ENCODE data around the gene ZNF283.
"Not testable (repeated sequence)": the region's sequence is repeated elsewhere in the genome, so short reads cannot be mapped to it uniquely, and the experiment has no call there.

ZNF283 gene

GRCh38 chr19:43802216-43802951, 24.7 kb upstream of the ZNF283 start, which contains the start of gene LYPD5:
Gene LYPD5, minus strand, starts transcription at chr19:43802447. Its CDS starts 67 bp downstream, at chr19:43802380.
- Histone ChIP-seq H3K27ac (ENCODE audit: low read depth, low read length) (no peak within 1 kb of the TSS), H3K36me3 (ENCODE audit: control insufficient read depth, insufficient read depth, low read length) (no peaks in the 10 kb centered on the region), H3K27me3 (ENCODE audit: control insufficient read depth, insufficient read depth, low read length) (peaks cover 37% of the 10 kb centered on the region), H3K9ac (ENCODE audit: low read length) (no peak within 1 kb of the TSS), H3K4me3 (ENCODE audit: low read depth, low read length) (no peak within 1 kb of the TSS), H3K9me3 (ENCODE audit: control insufficient read depth, insufficient read depth, low read depth, low read length) (no peaks in the 10 kb centered on the region), H3K4me1 (ENCODE audit: control insufficient read depth, insufficient read depth, low read length) (no peaks in the 10 kb centered on the region)

DNA sequence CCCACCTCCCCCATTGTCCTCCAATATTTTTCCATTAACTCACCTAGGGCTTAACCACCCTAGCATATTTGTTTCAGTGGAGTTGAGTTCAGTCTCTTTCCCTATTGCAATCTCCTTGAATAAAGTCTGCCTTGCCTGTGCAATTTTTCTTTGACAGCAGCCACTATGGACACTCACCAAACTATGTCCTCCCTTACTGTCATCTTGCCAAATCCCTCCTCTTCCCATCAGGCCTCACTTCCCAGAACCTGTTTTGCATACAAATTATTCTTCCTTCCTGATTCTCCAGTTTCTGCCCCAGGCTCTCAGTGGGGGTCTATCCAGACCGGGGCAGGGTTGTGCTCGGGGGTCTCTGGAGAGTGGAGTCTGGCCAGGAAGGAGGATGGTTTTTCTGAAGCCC, 22.7 kb upstream of the ZNF283 start:
- no peaks in the 10 kb centered on the region for H3K4me1 ChIP-seq (ENCODE audit: control insufficient read depth, insufficient read depth, low read length)
- no peak overlapping the region for H3K4me3 ChIP-seq (ENCODE audit: low read depth, low read length)
- no peaks in the 10 kb centered on the region for H3K9me3 ChIP-seq (ENCODE audit: control insufficient read depth, insufficient read depth, low read depth, low read length)
- no peaks in the 10 kb centered on the region for H3K36me3 ChIP-seq (ENCODE audit: control insufficient read depth, insufficient read depth, low read length)
- H3K9ac ChIP-seq (ENCODE audit: low read length): no peak overlapping the region
- no peak overlapping the region for H3K27ac ChIP-seq (ENCODE audit: low read depth, low read length)
- H3K27me3 ChIP-seq (ENCODE audit: control insufficient read depth, insufficient read depth, low read length): peaks cover 16% of the 10 kb centered on the region

DNA sequence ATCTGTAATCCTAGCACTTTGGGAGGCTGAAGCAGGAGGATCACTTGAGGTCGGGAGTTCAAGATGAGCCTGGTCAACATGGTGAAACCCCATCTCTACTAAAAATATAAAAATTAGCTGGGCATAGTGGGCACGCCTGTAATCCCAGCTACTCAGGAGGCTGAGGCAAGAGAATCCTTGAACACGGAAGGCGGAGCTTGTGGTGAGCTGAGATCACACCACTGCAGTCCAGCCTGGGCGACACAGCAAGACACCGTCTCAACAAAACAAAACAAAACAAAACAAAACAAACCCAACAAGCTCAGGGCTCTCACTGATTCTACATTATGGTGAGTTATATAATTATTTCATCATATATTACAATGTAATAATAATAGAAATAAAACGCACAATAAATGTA, 20.7 kb upstream of the ZNF283 start:
- H3K4me1 ChIP-seq (ENCODE audit: control insufficient read depth, insufficient read depth, low read length); H3K27me3 ChIP-seq (ENCODE audit: control insufficient read depth, insufficient read depth, low read length); H3K9me3 ChIP-seq (ENCODE audit: control insufficient read depth, insufficient read depth, low read depth, low read length); H3K9ac ChIP-seq (ENCODE audit: low read length); H3K27ac ChIP-seq (ENCODE audit: low read depth, low read length); H3K4me3 ChIP-seq (ENCODE audit: low read depth, low read length); H3K36me3 ChIP-seq (ENCODE audit: control insufficient read depth, insufficient read depth, low read length): not testable (repeated sequence)

DNA sequence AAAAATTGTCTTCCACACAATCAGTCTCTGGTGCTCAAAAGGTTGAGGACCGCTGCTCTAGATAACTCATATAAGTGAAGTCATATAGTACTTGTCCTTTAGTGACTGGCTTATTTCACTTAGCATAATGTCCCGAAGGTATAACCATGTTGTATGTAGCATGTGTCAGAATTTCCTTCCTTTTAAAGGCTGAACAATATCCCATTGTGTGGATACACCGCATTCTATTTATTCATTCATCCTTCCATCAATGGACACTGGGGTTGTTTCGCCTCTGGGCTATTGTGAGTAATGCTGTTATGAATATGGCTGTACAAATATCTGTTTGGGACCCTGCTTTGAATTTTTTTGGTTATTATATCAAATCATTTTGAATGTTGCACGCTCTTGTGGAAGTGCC, 20.3 kb upstream of the ZNF283 start:
- Histone ChIP-seq H3K4me3 (ENCODE audit: low read depth, low read length) (no peak overlapping the region), H3K27ac (ENCODE audit: low read depth, low read length) (no peak overlapping the region)

DNA sequence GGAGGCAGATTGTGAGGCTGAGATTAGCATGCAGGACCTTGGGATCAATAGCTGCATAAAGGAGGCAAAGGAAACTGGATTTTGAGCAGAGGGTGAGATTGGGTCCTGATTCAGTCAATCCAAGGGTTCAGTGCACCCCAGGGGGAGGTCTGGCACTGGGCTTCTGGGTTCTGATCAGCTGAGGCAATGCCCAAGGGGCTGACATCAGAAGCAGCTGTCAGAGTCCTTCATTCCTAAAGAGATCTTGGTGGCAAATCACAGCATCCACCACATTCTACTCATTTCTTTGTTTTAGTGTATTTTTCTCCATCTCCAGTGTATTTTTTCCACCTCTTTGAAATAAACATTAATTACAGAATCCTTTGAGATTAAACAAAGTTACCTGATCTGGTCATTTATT, 19.5 kb upstream of the ZNF283 start:
- H3K27ac ChIP-seq (ENCODE audit: low read depth, low read length): no peak overlapping the region
- H3K9me3 ChIP-seq (ENCODE audit: control insufficient read depth, insufficient read depth, low read depth, low read length): no peaks in the 10 kb centered on the region
- no peaks in the 10 kb centered on the region; the same call in 1 of the 2 replicates for H3K27me3 ChIP-seq (ENCODE audit: control insufficient read depth, insufficient read depth, low read length)
- no peaks in the 10 kb centered on the region for H3K4me1 ChIP-seq (ENCODE audit: control insufficient read depth, insufficient read depth, low read length)
- no peaks in the 10 kb centered on the region for H3K36me3 ChIP-seq (ENCODE audit: control insufficient read depth, insufficient read depth, low read length)
- H3K9ac ChIP-seq (ENCODE audit: low read length): no peak overlapping the region
- no peak overlapping the region for H3K4me3 ChIP-seq (ENCODE audit: low read depth, low read length)

More for the DNA sequence above, 20.3 kb upstream of the ZNF283 start:
- H3K4me1 ChIP-seq (ENCODE audit: control insufficient read depth, insufficient read depth, low read length): no peaks in the 10 kb centered on the region
- no peaks in the 10 kb centered on the region for H3K36me3 ChIP-seq (ENCODE audit: control insufficient read depth, insufficient read depth, low read length)
- H3K27me3 ChIP-seq (ENCODE audit: control insufficient read depth, insufficient read depth, low read length): peaks cover 4% of the 10 kb centered on the region; the same call in 1 of the 2 replicates
- no peaks in the 10 kb centered on the region for H3K9me3 ChIP-seq (ENCODE audit: control insufficient read depth, insufficient read depth, low read depth, low read length)
- H3K9ac ChIP-seq (ENCODE audit: low read length): no peak overlapping the region

GRCh38 chr19:43809762-43810696, 17.1 kb upstream of the ZNF283 start:
- no peaks in the 10 kb centered on the region for H3K36me3 ChIP-seq (ENCODE audit: control insufficient read depth, insufficient read depth, low read length)
- H3K27me3 ChIP-seq (ENCODE audit: control insufficient read depth, insufficient read depth, low read length): no peaks in the 10 kb centered on the region; the same call in 1 of the 2 replicates
- H3K27ac ChIP-seq (ENCODE audit: low read depth, low read length): no peak overlapping the region
- H3K4me3 ChIP-seq (ENCODE audit: low read depth, low read length): no peak overlapping the region
- no peaks in the 10 kb centered on the region for H3K4me1 ChIP-seq (ENCODE audit: control insufficient read depth, insufficient read depth, low read length)
- no peaks in the 10 kb centered on the region for H3K9me3 ChIP-seq (ENCODE audit: control insufficient read depth, insufficient read depth, low read depth, low read length)
- no peak overlapping the region for H3K9ac ChIP-seq (ENCODE audit: low read length)

GRCh38 chr19:43811837-43812236, 15.3 kb upstream of the ZNF283 start:
- H3K4me3 ChIP-seq (ENCODE audit: low read depth, low read length): no peak overlapping the region
- H3K36me3 ChIP-seq (ENCODE audit: control insufficient read depth, insufficient read depth, low read length): no peaks in the 10 kb centered on the region
- no peaks in the 10 kb centered on the region for H3K9me3 ChIP-seq (ENCODE audit: control insufficient read depth, insufficient read depth, low read depth, low read length)
- H3K27ac ChIP-seq (ENCODE audit: low read depth, low read length): no peak overlapping the region
- no peak overlapping the region for H3K9ac ChIP-seq (ENCODE audit: low read length)
- no peaks in the 10 kb centered on the region; the same call in 1 of the 2 replicates for H3K27me3 ChIP-seq (ENCODE audit: control insufficient read depth, insufficient read depth, low read length)
- no peaks in the 10 kb centered on the region for H3K4me1 ChIP-seq (ENCODE audit: control insufficient read depth, insufficient read depth, low read length)

- Histone ChIP-seq H3K36me3 (ENCODE audit: control insufficient read depth, insufficient read depth, low read length) (no peaks in the 10 kb centered on the region), H3K27me3 (ENCODE audit: control insufficient read depth, insufficient read depth, low read length) (no peaks in the 10 kb centered on the region; the same call in 1 of the 2 replicates), H3K9me3 (ENCODE audit: control insufficient read depth, insufficient read depth, low read depth, low read length) (no peaks in the 10 kb centered on the region), H3K4me3 (ENCODE audit: low read depth, low read length) (no peak overlapping the region), H3K4me1 (ENCODE audit: control insufficient read depth, insufficient read depth, low read length) (no peaks in the 10 kb centered on the region), H3K9ac (ENCODE audit: low read length) (no peak overlapping the region), H3K27ac (ENCODE audit: low read depth, low read length) (no peak overlapping the region)
These were observed 14.9 kb upstream of the ZNF283 start for GRCh38 chr19:43812259-43812658.

DNA sequence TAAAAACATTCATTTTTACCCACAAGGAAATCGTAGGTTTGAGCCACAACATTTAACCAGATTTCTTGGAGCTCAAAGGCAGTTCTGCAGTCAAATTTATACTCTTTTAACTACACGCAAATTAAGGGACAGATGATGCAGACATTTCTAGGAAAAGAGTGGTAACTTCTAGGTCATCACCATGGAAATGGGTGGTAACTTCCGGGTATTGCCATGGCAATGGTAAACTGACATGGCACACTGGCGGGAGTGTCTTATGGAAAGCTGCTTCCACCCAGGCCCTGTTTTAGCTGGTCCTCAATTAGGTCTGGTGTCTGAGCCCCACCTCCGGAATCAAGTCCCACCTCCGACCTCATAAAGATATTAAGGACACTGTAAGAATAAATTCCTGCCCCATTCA, 14.4 kb upstream of the ZNF283 start:
- H3K27ac ChIP-seq (ENCODE audit: low read depth, low read length): no peak overlapping the region
- H3K9me3 ChIP-seq (ENCODE audit: control insufficient read depth, insufficient read depth, low read depth, low read length): no peaks in the 10 kb centered on the region
- H3K36me3 ChIP-seq (ENCODE audit: control insufficient read depth, insufficient read depth, low read length): no peaks in the 10 kb centered on the region
- no peaks in the 10 kb centered on the region for H3K4me1 ChIP-seq (ENCODE audit: control insufficient read depth, insufficient read depth, low read length)
- H3K27me3 ChIP-seq (ENCODE audit: control insufficient read depth, insufficient read depth, low read length): no peaks in the 10 kb centered on the region; the same call in 1 of the 2 replicates
- H3K9ac ChIP-seq (ENCODE audit: low read length): no peak overlapping the region
- no peak overlapping the region for H3K4me3 ChIP-seq (ENCODE audit: low read depth, low read length)

DNA sequence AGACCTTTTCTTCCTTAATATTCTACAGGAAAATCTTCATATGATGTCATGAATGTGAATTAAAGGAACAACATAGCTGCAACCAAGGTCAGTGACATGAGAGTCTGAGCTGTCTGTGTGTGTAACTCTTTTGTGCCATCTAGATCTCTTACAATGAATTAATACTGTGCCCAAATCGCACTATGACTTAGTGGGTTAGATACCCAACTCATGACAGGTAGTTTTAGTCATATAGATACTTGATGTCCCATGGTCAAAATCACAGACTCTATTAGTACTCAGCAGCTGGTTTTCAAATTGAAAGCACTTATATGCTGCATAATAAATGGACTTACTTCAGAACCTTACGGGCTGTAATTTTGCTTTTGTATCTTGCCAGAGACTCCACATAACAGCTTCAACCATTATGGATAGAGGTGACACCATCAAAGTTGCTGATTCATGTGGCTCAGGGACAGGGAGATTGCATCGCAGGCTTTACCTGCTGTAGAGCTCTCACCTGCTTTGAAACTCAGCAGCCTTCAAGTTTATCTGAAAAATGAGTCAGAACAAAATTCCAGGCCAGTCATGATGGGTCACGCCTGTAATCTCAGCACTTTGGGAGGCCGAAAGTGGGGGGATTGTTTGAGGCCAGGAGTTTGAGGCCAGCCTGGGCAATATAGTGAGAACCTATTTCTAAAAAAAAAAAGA, 12.3 kb upstream of the ZNF283 start:
- Histone ChIP-seq H3K4me1 (ENCODE audit: control insufficient read depth, insufficient read depth, low read length) (no peaks in the 10 kb centered on the region), H3K36me3 (ENCODE audit: control insufficient read depth, insufficient read depth, low read length) (no peaks in the 10 kb centered on the region), H3K9me3 (ENCODE audit: control insufficient read depth, insufficient read depth, low read depth, low read length) (no peaks in the 10 kb centered on the region), H3K27me3 (ENCODE audit: control insufficient read depth, insufficient read depth, low read length) (peaks cover 9% of the 10 kb centered on the region), H3K9ac (ENCODE audit: low read length) (no peak overlapping the region), H3K27ac (ENCODE audit: low read depth, low read length) (no peak overlapping the region), H3K4me3 (ENCODE audit: low read depth, low read length) (no peak overlapping the region)

Data from HUES6 (cell line).